ENCODE results near the gene TBC1D5. TPM values are rescaled to one million over a fixed set of nuclear protein-coding genes. Genes with fewer than 3 reads are reported as not detected.

Gene TBC1D5
- total and polyA plus RNA-seq, 2 of the 8 experiments (the other 6 are each of a cell fraction or from before 2014, with no cell fraction given) = 11.0 to 22.9 TPM

DNA sequence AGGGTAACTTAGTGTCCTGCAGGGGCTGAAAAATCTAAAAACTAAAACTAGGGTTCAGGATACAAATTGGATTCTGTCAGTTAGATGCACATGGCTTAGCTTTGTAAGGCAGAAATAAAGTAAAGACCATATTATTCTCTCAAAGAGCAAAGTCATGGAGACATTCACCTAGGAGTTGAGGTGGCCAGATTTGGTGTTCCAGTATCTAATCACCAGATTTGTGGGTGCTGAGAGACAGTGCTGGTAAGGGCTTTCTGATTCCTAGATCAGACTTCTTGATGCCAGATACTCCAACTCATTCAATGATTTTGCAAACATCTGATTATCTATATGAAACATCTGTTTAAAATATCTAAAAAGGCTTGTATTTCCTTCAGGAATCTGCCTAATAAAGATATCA lies 28.3 kb upstream of the TBC1D5 start:
- no peak overlapping the region for H3K56ac ChIP-seq (replicated peaks; ENCODE audit: insufficient read length, low read depth, low read length)
- no peak overlapping the region for H4K5ac ChIP-seq (ENCODE audit: insufficient read length, low read depth, low read length)
- no peak overlapping the region for H2BK120ac ChIP-seq (replicated peaks; ENCODE audit: low read depth, low read length)
- no peak overlapping the region for H3K4me2 ChIP-seq (ENCODE audit: insufficient read depth in 1 of 2, low read depth in 2 of 2, low read length in 2 of 2)
- FAIRE-seq = no peak
- H3K27me3 ChIP-seq (replicated peaks in 1 of 4; ENCODE audit: control insufficient read depth in 3 of 4, extremely low read depth in 1 of 4, insufficient read depth in 3 of 4, low read length in 3 of 4) = no peaks in the 10 kb centered on the region
- no peak overlapping the region for H2BK5ac ChIP-seq (ENCODE audit: low read depth, low read length)
- no peak overlapping the region for H2BK12ac ChIP-seq (ENCODE audit: low read depth, low read length)
- H3K14ac ChIP-seq (ENCODE audit: insufficient read length) = no peak overlapping the region
- no peak overlapping the region for H3K4ac ChIP-seq (replicated peaks; ENCODE audit: insufficient read length, low read depth, low read length)
- no peak overlapping the region for H2BK15ac ChIP-seq (ENCODE audit: low read length)
- H2AFZ ChIP-seq (ENCODE audit: low read length) = no peak overlapping the region
- no peak overlapping the region for H3K18ac ChIP-seq (ENCODE audit: extremely low read depth, low read length)
- H3K23me2 ChIP-seq (ENCODE audit: low read depth, low read length) = no peaks in the 10 kb centered on the region; the same call in 1 of the 2 replicates
- no peaks in the 10 kb centered on the region for H3K4me1 ChIP-seq (replicated peaks in 1 of 4; ENCODE audit: control insufficient read depth in 3 of 4, insufficient read depth in 4 of 4, low read length in 3 of 4)
- ChIA-PET POLR2A (ENCODE audit: partially characterized antibody) (no interaction called here), CTCF (ENCODE audit: partially characterized antibody) (no interaction called here)
- H3K79me2 ChIP-seq (ENCODE audit: control insufficient read depth in 1 of 2, insufficient read depth in 2 of 2, low read length in 2 of 2) = no peaks in the 10 kb centered on the region
- H3K79me1 ChIP-seq (ENCODE audit: low read depth, low read length) = no peaks in the 10 kb centered on the region
- H3K4me3 ChIP-seq (ENCODE audit: extremely low read depth in 1 of 4, insufficient read depth in 2 of 4, low read depth in 3 of 4, low read length in 4 of 4) = no peak overlapping the region
- no peaks in the 10 kb centered on the region for H3K9me3 ChIP-seq (ENCODE audit: insufficient read depth in 2 of 2, low read depth in 1 of 2, low read length in 1 of 2)
- no peak overlapping the region for H4K91ac ChIP-seq (replicated peaks; ENCODE audit: insufficient read length, low read length)
- no peaks in the 10 kb centered on the region for H3K36me3 ChIP-seq (ENCODE audit: control insufficient read depth in 2 of 4, insufficient read depth in 4 of 4, low read length in 3 of 4)
- no peak for TF ChIP-seq SP4 (IDR thresholded peaks at IDR 0.05; ENCODE audit: low read length)
- no peak for TF ChIP-seq CHD1 (IDR thresholded peaks at IDR 0.05; ENCODE audit: low read depth, low read length)
- TF ChIP-seq BCL11A (IDR thresholded peaks at IDR 0.05; ENCODE audit: low read depth in 2 of 2, low read length in 2 of 2) = no peak
- TF ChIP-seq SAP30 (IDR thresholded peaks at IDR 0.05; ENCODE audit: insufficient read depth, insufficient replicate concordance, low read length) = no peak
- no peak for TF ChIP-seq ZNF274 (IDR thresholded peaks at IDR 0.05; ENCODE audit: borderline replicate concordance, extremely low read depth, low read length)
- TF ChIP-seq CBX8 (IDR thresholded peaks at IDR 0.05; ENCODE audit: borderline replicate concordance, low read depth, low read length) = no peak
- TF ChIP-seq EGR1 (IDR thresholded peaks at IDR 0.05; ENCODE audit: borderline replicate concordance, low read depth, low read length) = no peak
- TF ChIP-seq TAF1 (IDR thresholded peaks at IDR 0.05; ENCODE audit: low read depth, low read length) = no peak
- TF ChIP-seq POLR2A (IDR thresholded peaks at IDR 0.05; ENCODE audit: control extremely low read depth in 1 of 2, low read depth in 2 of 2, low read length in 2 of 2) = no peak
- H3K27ac ChIP-seq (ENCODE audit: low read depth, low read length) = no peak overlapping the region
- no peaks in the 10 kb centered on the region for H4K20me1 ChIP-seq (replicated peaks in 1 of 2; ENCODE audit: control insufficient read depth in 1 of 2, insufficient read depth in 2 of 2, low read length in 2 of 2)
- H3K23ac ChIP-seq (ENCODE audit: insufficient read length) = no peak overlapping the region
- no peak overlapping the region for H2AK5ac ChIP-seq (ENCODE audit: low read depth, low read length)
- DNase-seq (ENCODE audit: low read depth in 1 of 2, low spot score in 2 of 2) = no peak
- H2BK20ac ChIP-seq (ENCODE audit: low read length) = no peak overlapping the region
- no peak overlapping the region for H4K8ac ChIP-seq (ENCODE audit: extremely low read depth, insufficient read depth, low read length)
- H3K9ac ChIP-seq (replicated peaks in 1 of 4; ENCODE audit: extremely low read depth in 1 of 4, low read depth in 3 of 4, low read length in 3 of 4) = no peak overlapping the region
